Kidney (tissue), 14 donors: ENCODE measurements around the gene CCDC88C. TPM values are rescaled to one million over a fixed set of nuclear protein-coding genes. Genes with fewer than 3 reads are reported as not detected.

Experiments
- DNase-seq, 5 donors: peaks; one replicate each; pipeline ENCODE4 v3.0.0-alpha.2; 2013 to 2020
- FAIRE-seq: peaks from 2 replicates; lab custom pipeline; 2012; peaks lifted over from hg19 to GRCh38; lab: Jason Lieb, UNC
- H3K27ac ChIP-seq, 2 donors: one replicate each; pipeline ENCODE4 v1.7.0; 2013; ENCODE audit warnings: low read depth in 2 of 2, low read length in 2 of 2, inconsistent platforms in 1 of 2
- H3K27me3 ChIP-seq: one replicate; pipeline ENCODE4 v1.7.1; 2013; ENCODE audit warnings: low read length, inconsistent platforms; ENCODE audit not compliant: control insufficient read depth, insufficient read depth
- H3K36me3 ChIP-seq, 3 donors: one replicate each; pipeline versions ENCODE4 v1.7.0 to v1.7.1; 2013; ENCODE audit warnings: low read length in 3 of 3, control low read depth in 1 of 3, inconsistent platforms in 1 of 3; ENCODE audit not compliant: insufficient read depth in 3 of 3, control insufficient read depth in 2 of 3
- H3K4me1 ChIP-seq, 3 donors: one replicate each; pipeline versions ENCODE4 v1.7.0 to v1.7.1; 2013; ENCODE audit warnings: low read length in 3 of 3, inconsistent platforms in 1 of 3, low read depth in 1 of 3; ENCODE audit not compliant: control insufficient read depth in 2 of 3, insufficient read depth in 2 of 3
- H3K4me3 ChIP-seq, 3 donors: one replicate each; pipeline versions ENCODE4 v1.7.0 to v1.8.1; 2013; ENCODE audit warnings: low read length in 3 of 3, control low read depth in 1 of 3, inconsistent platforms in 1 of 3
- H3K9ac ChIP-seq, 3 donors: one replicate each; pipeline versions ENCODE4 v1.7.0 to v1.7.1; 2013; ENCODE audit warnings: low read length in 3 of 3, control low read depth in 1 of 3, inconsistent platforms in 1 of 3
- H3K9me3 ChIP-seq, 3 donors: one replicate each; pipeline versions ENCODE4 v1.7.0 to v1.7.1; 2013; ENCODE audit warnings: low read length in 3 of 3, control low read depth in 1 of 3, inconsistent platforms in 1 of 3; ENCODE audit not compliant: control insufficient read depth in 2 of 3, insufficient read depth in 1 of 3
- CTCF ChIP-seq: IDR thresholded peaks from 3 replicates; pipeline ENCODE4 v1.5.1; 2012; ENCODE audit warnings: mild to moderate bottlenecking, moderate library complexity, borderline replicate concordance; ENCODE audit not compliant: insufficient read depth; ENCODE audit errors: extremely low read depth
- intact Hi-C: fragments of 100-400 bp; cut with DNase I; formaldehyde crosslinking; loops from one replicate; pipeline ENCODE4 v1.11.1; 2022
- polyA plus RNA-seq: library from polyadenylated mRNA; stranded (reverse); fragments of 350-450 nt; fragmentation: Illumina TruSeq; extraction: RNeasy Lipid Tissue Mini Kit (QIAGEN cat#74804); gene quantifications from one replicate; pipeline ENCODE4 v1.2.3, GENCODE V29; 2014; ENCODE audit warnings: low read depth, low replicate concordance; ENCODE audit not compliant: insufficient read depth
- total RNA-seq: library from RNA; stranded (reverse); fragmentation: NEBNext Ultra II Directional; extraction: Animal tissue kit (Norgen Biotek cat#: 25700); gene quantifications from one replicate; pipeline ENCODE4 v1.2.1, GENCODE V29; 2021
- donor health status: control.
- donor health status: control.
- donor health status: control.
- donor health status: control.
- donor health status: control.
- donor health status: DM: yes; HTN: yes; CAD: no.
- donor health status: Normal renal cell carcinoma (clear cell type).

The CCDC88C gene
- total and polyA plus RNA-seq, 2 donors from 2014 or later = 6.6 to 32.8 TPM

- Histone ChIP-seq H3K9me3 (no peaks in the 10 kb centered on the region), H3K9ac (no peak overlapping the region), H3K27me3 (no peaks in the 10 kb centered on the region), H3K36me3 (no peaks in the 10 kb centered on the region), H3K4me3 (no peak overlapping the region), H3K27ac (no peak overlapping the region), H3K4me1 (peaks cover 0 to 29% (median 12%) of the 10 kb centered on the region in 3 donors)
- no peak for TF ChIP-seq CTCF
- intact Hi-C loops = no loop called here
- DNase-seq (no peak), FAIRE-seq (no peak)
Observed at GRCh38 chr14:91376547-91377477, 40.8 kb downstream of the CCDC88C start.

GRCh38 chr14:91375720-91376452 is 41.7 kb downstream of the CCDC88C start:
- intact Hi-C loops = no loop called here
- Histone ChIP-seq H3K9me3 (no peaks in the 10 kb centered on the region), H3K4me3 (no peak overlapping the region), H3K9ac (no peak overlapping the region), H3K27me3 (no peaks in the 10 kb centered on the region), H3K27ac (no peak overlapping the region), H3K36me3 (no peaks in the 10 kb centered on the region), H3K4me1 (peaks cover 0 to 31% (median 12%) of the 10 kb centered on the region in 3 donors)
- no peak for TF ChIP-seq CTCF
- FAIRE-seq (no peak), DNase-seq (no peak)

GRCh38 chr14:91374879-91375702 is 42.5 kb downstream of the CCDC88C start:
- Histone ChIP-seq H3K27ac (no peak overlapping the region), H3K9me3 (no peaks in the 10 kb centered on the region), H3K4me1 (peaks cover 0 to 29% (median 12%) of the 10 kb centered on the region in 3 donors), H3K27me3 (no peaks in the 10 kb centered on the region), H3K9ac (no peak overlapping the region), H3K4me3 (no peak overlapping the region), H3K36me3 (no peaks in the 10 kb centered on the region)
- intact Hi-C loops = no loop called here
- DNase-seq (no peak), FAIRE-seq (no peak)
- TF ChIP-seq CTCF = no peak
